ENCODE data around the gene BLOC1S6.

BLOC1S6 gene, protein sequence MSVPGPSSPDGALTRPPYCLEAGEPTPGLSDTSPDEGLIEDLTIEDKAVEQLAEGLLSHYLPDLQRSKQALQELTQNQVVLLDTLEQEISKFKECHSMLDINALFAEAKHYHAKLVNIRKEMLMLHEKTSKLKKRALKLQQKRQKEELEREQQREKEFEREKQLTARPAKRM

DNA sequence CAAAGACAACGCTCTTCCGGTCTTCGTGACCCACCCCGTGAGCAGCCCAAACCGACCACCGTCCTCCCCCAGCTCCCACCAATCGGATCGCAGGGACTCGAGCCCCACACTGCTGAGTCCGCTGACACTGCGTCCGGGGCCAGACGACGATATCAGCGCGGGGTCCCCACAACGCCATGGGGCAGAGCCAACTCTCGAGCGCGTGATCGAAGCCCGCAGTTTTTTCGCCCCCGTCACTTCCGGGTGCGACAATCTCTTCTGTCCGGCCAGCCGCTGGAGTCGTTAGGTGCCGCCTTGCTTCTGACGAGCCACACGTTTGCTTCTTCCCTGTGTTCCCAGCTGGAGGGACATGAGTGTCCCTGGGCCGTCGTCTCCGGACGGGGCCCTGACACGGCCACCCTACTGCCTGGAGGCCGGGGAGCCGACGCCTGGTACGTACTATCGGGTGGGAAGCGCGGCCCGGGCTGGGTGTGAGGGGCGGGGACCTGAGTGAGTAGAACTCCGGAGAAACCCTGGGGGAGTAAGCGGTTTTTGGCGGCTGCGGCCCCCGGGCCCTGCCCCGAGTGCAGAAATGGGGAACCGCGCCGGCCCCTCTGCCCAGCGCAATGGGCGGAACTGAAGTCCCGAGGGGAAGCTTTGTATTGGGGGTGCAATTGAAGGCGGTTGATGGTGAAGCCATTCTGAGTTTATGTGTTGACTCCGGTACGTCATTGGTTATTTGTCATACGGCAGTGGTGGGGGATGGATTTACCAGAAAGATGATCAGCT lies at the start of gene BLOC1S6:
Gene BLOC1S6, plus strand, starts transcription at position 285 of the 768 bp plus-strand sequence. Its CDS starts 65 bp downstream, at position 350.
- DNase-seq = peak; percentile 86

- no peak for DNase-seq
Measured at GRCh38 chr15:45539680-45540079, 47.5 kb upstream of the BLOC1S6 start.

DNA sequence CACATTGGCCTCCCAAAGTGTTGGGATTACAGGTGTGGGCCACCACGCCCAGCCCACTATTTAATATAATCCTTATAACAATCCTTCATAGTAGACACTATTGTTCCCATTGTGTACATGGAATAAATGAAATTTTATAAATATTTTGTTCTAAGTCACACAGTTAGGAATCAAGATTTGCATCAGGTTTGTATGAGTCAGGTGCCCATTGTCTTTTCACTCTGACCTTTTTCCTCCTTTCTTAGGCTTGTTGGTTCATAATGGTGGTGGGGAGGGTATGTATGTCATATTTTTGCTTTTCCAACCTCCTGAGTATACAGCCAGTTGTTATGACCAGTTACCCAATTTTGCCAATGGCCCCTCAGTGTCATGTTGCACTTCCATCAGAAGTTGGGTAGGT lies 46.6 kb upstream of the BLOC1S6 start:
- DNase-seq = no peak

DNA sequence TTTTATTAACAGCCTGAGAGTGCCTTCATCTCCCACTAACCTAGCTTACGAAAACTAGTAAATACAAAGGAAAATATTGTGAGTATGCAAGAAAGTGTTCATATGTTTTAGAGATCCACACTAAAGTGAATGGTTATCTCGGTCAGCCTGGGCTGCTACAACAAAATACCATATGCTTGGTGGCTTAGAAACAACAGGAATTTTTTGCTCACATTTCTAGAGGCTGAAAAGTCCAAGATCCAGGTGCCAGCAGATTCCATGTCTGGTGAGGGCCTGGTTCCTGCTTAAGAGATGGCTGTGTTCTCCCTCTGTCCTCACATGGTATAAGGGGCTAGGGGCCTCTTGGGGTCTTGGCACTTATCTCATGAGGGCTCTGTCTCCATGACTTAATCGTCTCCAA lies 44.1 kb upstream of the BLOC1S6 start:
- no peak for DNase-seq

DNA sequence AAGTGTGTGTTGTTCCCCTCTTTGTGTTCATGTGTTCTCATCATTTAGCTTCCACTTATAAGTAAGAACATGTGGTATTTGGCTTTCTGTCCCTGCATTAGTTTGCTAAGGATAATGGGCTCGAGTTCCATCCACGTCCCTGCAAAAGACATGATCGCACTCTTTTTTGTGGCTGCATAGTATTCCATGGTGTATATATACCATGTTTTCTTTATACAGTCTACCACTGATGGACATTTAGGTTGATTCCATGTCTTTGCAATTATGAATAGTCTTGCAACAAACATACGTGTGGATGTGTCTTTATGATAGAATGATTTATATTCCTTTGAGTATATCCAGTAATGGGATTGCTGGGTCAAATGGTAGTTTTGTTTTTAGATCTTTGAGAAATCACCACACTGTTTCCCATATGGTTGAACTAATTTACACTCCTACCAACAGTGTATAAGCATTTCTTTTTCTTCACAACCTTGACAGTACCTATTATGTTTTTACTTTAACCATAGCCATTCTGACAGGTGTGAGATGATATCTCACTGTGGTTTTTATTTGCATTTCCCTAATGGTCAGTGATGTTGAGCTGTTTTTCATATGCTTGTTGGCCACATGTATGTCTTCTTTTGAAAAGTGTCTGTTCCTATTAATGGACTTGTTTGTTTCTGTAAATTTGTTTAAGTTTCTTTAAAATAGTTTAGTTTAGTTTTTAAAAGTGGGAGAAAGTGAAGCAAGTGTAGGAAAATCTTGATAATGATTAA lies 42.7 kb upstream of the BLOC1S6 start:
- DNase-seq = no peak

DNA sequence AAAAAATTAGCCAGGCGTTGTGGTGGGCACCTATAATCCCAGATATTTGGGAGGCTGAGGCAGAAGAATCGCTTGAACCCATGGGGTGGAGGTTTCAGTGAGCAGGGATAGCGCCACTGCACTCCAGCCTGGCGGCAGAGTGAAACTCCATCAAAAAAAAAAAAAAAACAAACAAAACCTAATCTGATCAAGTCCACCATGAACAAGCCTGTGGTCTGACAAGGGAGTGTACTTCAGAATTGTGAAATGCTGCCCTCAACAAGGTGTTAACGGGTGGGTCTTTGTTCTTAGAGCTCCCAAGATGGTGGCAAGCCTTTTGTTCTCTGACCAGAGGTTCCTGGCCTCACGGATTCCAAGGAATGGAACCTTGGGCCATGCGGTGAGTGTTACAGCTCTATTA lies 40.4 kb upstream of the BLOC1S6 start:
- DNase-seq = no peak

DNA sequence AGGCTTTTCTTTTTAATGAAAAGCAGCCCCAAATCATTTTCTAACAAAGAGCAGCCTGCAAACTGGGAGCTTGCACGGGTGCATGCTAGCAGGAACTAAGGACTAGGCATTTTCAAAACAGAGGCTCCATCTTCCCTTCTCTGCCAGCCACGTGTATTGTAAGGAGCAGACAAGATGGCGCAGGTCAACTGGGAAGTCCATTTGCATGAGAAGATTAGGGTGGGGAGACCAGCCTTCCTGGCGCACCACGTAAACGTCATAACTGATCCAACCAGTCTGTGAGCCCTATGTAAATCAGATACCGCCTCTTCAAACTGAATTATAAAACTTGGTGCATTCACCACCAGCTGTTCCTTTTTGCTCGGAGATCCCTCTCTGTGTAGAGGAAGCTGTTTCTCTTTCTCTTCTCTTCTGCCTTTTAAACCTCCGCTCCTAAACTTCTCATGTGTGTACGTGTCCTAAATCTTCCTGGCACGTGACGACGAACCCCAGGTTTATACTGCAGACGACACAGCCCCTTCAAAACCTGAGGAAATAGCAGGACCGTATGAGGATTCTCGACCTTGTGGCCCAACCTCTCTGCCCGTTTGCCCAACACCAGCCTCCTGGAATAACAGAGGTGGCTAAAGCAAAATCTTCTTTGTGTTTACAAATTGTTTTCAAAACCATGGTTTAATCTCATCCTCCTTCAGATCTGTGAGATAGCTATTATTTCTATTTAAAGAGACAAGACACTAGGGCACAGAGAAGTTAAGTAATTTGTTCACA lies 38.2 kb upstream of the BLOC1S6 start:
- no peak for DNase-seq

- no peak for DNase-seq
Measured at GRCh38 chr15:45549541-45550220, 37.5 kb upstream of the BLOC1S6 start.

- DNase-seq = no peak
Measured at GRCh38 chr15:45550436-45550835, 36.7 kb upstream of the BLOC1S6 start.

- no peak for DNase-seq
Measured at GRCh38 chr15:45551676-45552075, 35.5 kb upstream of the BLOC1S6 start.

- no peak for DNase-seq
Measured at GRCh38 chr15:45555934-45556608, 31.1 kb upstream of the BLOC1S6 start.

DNA sequence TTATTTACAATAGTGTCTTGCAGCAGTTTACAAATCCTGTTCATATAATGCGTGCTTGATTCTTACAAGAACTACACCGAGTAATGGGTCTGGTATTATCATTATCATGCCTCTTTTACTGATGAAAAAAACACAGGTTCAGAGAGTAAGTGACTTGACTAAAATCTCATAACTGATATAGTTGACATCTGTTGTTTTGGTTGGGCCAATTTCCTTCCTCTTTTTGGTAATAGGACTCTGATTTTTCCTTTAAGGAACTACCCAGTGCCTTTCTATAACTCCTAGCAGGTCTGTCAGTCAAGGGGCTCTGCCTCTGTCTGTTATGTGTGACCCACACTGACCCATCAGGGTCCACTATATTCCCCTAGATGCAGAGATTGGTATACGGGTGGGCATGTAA lies 14.6 kb upstream of the BLOC1S6 start:
- DNase-seq = no peak

GRCh38 chr15:45573961-45574629 lies 13.1 kb upstream of the BLOC1S6 start:
- no peak for DNase-seq

DNA sequence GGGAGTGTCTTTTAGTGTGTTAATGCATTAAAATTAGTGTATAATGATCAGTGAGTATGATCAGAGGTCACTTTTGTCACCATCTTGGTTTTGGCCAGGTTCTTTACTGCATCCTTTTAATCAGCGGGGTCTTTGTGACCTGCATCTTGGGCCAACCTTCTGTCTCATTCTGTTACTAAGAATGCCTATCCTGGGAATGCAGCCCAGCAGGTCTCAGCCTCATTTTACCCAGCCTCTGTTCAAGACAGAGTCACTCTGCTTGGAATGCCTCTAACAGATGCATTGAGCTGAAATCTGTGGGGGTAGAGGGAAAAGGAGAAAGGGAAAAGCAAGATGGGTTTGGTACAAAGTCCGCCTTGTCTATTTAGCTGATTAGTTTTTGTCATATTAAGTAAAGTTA lies 5.3 kb upstream of the BLOC1S6 start:
- no peak for DNase-seq

DNA sequence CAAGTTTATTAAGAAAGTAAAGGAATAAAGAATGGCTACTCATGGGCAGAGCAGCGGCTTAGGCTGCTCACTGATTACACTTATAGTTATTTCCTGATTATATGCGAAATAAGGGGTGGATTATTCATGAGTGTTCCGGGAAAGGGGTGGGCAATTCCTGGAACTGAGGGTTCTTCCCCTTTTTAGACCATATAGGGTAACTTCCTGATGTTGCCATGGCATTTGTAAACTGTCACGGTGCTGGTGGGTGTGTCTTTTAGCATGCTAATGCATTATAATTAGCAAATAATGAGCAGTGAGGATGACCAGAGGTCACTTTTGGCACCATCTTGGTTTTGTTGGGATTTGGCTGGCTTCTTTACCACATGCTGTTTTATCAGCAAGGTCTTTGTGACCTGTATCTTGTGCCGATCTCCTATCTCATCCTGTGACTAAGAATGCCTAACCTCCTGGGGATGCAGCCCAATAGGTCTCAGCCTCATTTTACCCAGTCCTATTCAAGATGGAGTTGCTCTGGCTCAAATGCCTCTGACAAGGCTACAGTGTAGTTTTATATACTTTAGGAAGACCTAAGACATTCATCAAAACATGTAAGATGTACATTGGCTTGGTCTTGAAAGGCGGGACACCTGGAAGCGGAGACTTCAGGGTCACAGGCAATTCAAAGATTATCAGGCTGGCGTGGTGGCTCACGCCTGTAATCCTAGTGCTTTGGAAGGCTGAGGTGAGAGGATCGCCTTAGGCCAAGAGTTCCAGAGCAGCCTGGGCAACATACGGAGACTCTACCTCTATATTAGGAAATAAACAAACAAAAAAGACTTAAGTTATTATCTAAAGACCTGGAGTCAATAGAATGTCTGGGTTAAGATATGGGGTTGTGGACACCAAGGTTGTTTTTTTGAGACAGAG lies 3.2 kb upstream of the BLOC1S6 start:
- DNase-seq = no peak

DNA sequence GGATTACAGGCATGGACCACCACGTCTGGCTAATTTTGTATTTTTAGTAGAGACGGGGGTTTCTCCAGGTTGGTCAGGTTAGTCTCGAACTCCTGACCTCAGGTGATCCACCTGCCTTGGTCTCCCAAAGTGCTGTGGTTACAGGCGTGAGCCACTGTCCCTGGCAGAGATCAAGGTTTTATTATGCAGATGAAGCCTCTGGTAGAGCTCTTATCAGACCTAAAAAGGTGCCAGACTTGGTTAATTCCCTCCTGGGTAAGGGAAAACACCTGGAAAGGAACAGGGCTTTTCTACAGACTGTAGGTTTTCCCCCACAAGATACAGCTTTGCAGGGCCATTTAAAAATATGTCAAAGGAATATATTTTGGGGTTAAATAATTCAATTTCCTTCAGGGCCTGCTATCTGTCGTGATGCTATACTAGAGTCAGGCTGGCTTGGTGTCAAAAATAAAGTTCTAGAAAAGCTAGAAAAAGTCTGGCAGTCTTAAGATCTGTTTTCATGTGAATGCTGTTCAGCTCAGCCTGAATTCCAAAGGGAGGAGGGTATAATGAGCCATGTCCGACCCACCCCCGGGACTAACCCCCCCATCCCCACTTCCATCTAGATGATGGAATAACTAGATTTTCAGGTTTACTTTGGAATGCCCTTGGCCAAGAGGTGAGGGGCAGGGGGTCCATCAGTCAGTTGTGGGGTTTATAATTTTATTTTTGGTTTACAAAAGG lies 1.9 kb upstream of the BLOC1S6 start:
- no peak for DNase-seq

GRCh38 chr15:45586125-45586524 lies 1.1 kb upstream of the BLOC1S6 start:
- no peak for DNase-seq

GRCh38 chr15:45586601-45587094 lies 531 bp upstream of the BLOC1S6 start:
- DNase-seq = no peak

DNA sequence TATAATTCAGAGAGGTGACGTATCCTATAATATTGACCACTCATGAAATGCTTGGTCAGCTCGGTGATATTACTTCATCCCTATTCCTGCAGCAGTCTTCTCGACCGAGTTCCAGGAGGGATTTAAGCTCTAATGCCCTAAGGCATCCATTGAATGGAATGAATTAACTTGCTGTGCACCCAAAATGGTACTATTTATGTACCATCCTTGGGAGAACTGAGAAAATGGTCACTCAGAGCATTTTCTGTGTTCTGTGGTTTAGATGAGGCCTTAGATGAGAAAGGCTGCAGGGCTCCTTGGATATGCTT lies 638 bp downstream of the BLOC1S6 start:
- no peak for DNase-seq
